Sigmoid colon (tissue), 7 donors: ENCODE measurements around the gene ANKZF1. TPM values are rescaled to one million over a fixed set of nuclear protein-coding genes. Genes with fewer than 3 reads are reported as not detected.

Source experiments
- DNase-seq: peaks from one replicate; pipeline ENCODE4 v3.0.0-alpha.2; 2019
- H3K27ac ChIP-seq, 4 donors: fragments of 200-600 bp; sonication (generic); one replicate each; pipeline ENCODE4 v1.5.1; 2016 to 2019; ENCODE audit warnings: mild to moderate bottlenecking in 1 of 4
- H3K27me3 ChIP-seq, 3 donors: fragments of 200-600 bp; sonication (generic); one replicate each; pipeline ENCODE4 v1.5.1; 2019; ENCODE audit warnings: mild to moderate bottlenecking in 1 of 3
- H3K36me3 ChIP-seq, 4 donors: fragments of 200-600 bp; sonication (generic); one replicate each; pipeline ENCODE4 v1.5.1; 2016 to 2019
- H3K4me1 ChIP-seq, 4 donors: fragments of 200-600 bp; sonication (generic); one replicate each; pipeline ENCODE4 v1.5.1; 2017 to 2019
- H3K4me3 ChIP-seq, 4 donors: fragments of 200-600 bp; sonication (generic); one replicate each; pipeline ENCODE4 v1.5.1; 2017 to 2019; ENCODE audit warnings: mild to moderate bottlenecking in 2 of 4, moderate library complexity in 1 of 4
- H3K9me3 ChIP-seq, 4 donors: fragments of 200-600 bp in 3 of 4; sonication (generic) in 3 of 4; one replicate each; pipeline versions ENCODE4 v1.5.1 to v1.6.1; 2013 to 2019
- EP300 ChIP-seq, 4 donors: sonication (generic); formaldehyde crosslinking; IDR thresholded peaks; one replicate each; pipeline ENCODE4 v1.6.1; 2017; ENCODE audit warnings: antibody characterized with exemption in 4 of 4
- POLR2A ChIP-seq, 2 donors: fragments of 450-650 bp; IDR thresholded peaks; one replicate each; pipeline ENCODE4 v1.6.1; 2016; ENCODE audit warnings: antibody characterized with exemption in 2 of 2, mild to moderate bottlenecking in 2 of 2, moderate library complexity in 2 of 2
- POLR2AphosphoS5 ChIP-seq, 4 donors: sonication (generic); formaldehyde crosslinking; IDR thresholded peaks; one replicate each; pipeline ENCODE4 v1.6.1; 2017; ENCODE audit warnings: antibody characterized with exemption in 4 of 4
- whole genome bisulfite sequencing, 2 donors: extraction: QIAGEN DNeasy Blood & Tissue Kit; methylation state at CpG; one replicate each; pipeline ENCODE4 v1.1.7; 2013; 5-methylcytosine and 5-hydroxymethylcytosine counted together
- intact Hi-C: fragments of 100-400 bp; cut with DNase I; formaldehyde crosslinking; loops from one replicate; pipeline ENCODE4 v1.15.1; 2023
- polyA plus RNA-seq, 3 donors: library from polyadenylated mRNA; stranded (reverse); fragments of 200-250 nt; gene quantifications; one replicate each; pipeline ENCODE4 v1.2.3, GENCODE V29; 2013
- total RNA-seq, 4 donors: library from RNA; depleted of rRNA; stranded (reverse); fragments of >200 nt; gene quantifications; one replicate each; pipeline ENCODE4 v1.1.0, GENCODE V29; 2016
- TF ChIP-seq, protein P1 (sequence below), 4 experiments: fragments of 450-650 bp in 3 of 4; fragments of 200-600 bp in 1 of 4; IDR thresholded peaks; one replicate each; pipeline ENCODE4 v1.5.1; 2016 to 2019; ENCODE audit warnings: antibody characterized with exemption in 4 of 4, mild to moderate bottlenecking in 3 of 4, moderate library complexity in 2 of 4
- donor health status: healthy with polysubstance abuse.
- donor health status: Bipolar disorder and iron deficiency.
- donor health status: healthy.

The ANKZF1 gene
- total and polyA plus RNA-seq, 7 donors: 9.0 to 52.6 (median 36.9) TPM

DNA sequence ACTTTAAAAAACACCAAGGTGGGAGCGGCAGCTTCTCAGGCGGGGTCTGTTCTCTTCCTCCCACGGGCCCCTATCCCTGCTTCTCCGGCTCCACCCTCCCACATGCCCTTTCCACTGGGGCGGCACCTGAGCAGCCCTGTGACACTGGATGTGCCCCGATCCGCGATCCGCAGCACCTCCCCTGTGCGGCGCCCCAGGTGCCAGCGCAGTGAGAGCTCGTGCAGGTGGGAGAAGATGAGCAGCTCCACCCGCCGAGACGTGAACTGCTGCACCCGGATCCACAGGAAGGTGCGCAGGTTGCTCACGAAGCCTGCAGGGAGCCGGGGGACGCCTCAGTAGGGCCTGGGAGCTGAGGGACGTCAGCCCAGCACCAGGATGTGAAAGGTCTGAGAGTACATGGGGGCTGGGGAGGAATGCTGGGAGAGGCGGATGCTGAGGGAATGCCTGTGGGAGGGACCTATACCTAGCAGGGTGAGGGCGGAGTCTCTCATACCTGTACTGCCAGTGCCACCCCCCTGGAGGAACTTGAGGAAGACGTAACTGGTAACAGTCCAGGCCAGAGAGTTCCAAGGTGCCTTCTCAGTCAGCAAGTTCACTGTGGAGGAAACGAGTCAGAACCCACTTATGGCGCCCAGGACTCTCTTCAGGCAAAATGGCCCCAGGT is 13.6 kb upstream of the ANKZF1 start:
- H3K9me3 ChIP-seq: no peaks in the 10 kb centered on the region
- WGBS, 2 donors: 93 to 95% methylated on average over 27 of the region's 27 CpGs
- intact Hi-C loops: loop anchor here (5.0 kb wide), 2 partner anchors 36 to 61 kb away; partner anchors contain the start of genes DNAJB2, TUBA4A and TUBA4B
- no peaks in the 10 kb centered on the region for H3K27me3 ChIP-seq
- H3K4me3 ChIP-seq: no peak overlapping the region
- DNase-seq: no peak
- H3K4me1 ChIP-seq: peaks cover 0 to 37% (median 32%) of the 10 kb centered on the region in 4 donors
- peaks cover 17 to 46% (median 44%) of the 10 kb centered on the region in 4 donors for H3K36me3 ChIP-seq
- peak overlapping the region in 2 of 4 donors; percentile 96 to 97 for H3K27ac ChIP-seq
- TF ChIP-seq, protein P1, sequence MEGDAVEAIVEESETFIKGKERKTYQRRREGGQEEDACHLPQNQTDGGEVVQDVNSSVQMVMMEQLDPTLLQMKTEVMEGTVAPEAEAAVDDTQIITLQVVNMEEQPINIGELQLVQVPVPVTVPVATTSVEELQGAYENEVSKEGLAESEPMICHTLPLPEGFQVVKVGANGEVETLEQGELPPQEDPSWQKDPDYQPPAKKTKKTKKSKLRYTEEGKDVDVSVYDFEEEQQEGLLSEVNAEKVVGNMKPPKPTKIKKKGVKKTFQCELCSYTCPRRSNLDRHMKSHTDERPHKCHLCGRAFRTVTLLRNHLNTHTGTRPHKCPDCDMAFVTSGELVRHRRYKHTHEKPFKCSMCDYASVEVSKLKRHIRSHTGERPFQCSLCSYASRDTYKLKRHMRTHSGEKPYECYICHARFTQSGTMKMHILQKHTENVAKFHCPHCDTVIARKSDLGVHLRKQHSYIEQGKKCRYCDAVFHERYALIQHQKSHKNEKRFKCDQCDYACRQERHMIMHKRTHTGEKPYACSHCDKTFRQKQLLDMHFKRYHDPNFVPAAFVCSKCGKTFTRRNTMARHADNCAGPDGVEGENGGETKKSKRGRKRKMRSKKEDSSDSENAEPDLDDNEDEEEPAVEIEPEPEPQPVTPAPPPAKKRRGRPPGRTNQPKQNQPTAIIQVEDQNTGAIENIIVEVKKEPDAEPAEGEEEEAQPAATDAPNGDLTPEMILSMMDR (IDR thresholded peaks at IDR 0.05): no peak
- TF ChIP-seq POLR2A (IDR thresholded peaks at IDR 0.05): no peak
- TF ChIP-seq POLR2AphosphoS5 (IDR thresholded peaks at IDR 0.05): no peak
- no peak for TF ChIP-seq EP300 (IDR thresholded peaks at IDR 0.05)

DNA sequence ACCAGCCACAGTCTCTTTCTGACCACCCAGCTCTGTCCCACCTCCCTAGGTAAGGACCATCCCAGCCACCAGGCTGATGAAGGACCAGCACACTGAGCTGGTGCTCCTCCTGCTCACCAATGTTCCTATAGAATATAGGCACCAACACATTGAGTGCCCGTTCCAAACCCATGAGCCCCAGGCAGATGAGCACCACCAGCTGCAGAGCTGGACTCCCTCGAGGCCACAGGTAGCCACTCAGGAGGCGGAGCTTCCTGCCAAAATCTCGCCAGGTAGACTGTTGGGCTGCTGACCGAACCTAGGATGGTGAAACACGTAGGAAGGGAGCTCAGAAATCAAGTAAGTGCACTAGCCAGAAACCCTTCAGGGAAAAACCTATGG is 13.1 kb upstream of the ANKZF1 start:
- H3K4me3 ChIP-seq: no peak overlapping the region
- 89 to 91% methylated on average over 6 of the region's 6 CpGs for WGBS, 2 donors
- H3K27ac ChIP-seq: peak overlapping the region; percentile 84 to 98 (median 96)
- intact Hi-C loops: loop anchor here (5.0 kb wide), 2 partner anchors 36 to 61 kb away; partner anchors contain the start of genes DNAJB2, TUBA4A and TUBA4B
- TF ChIP-seq EP300 (IDR thresholded peaks at IDR 0.05) (no peak), POLR2AphosphoS5 (IDR thresholded peaks at IDR 0.05) (no peak), POLR2A (IDR thresholded peaks at IDR 0.05) (no peak)
- TF ChIP-seq, protein P1 (IDR thresholded peaks at IDR 0.05): no peak
- H3K36me3 ChIP-seq: peaks cover 22 to 51% (median 49%) of the 10 kb centered on the region in 4 donors
- peaks cover 0 to 37% (median 32%) of the 10 kb centered on the region in 4 donors for H3K4me1 ChIP-seq
- H3K27me3 ChIP-seq: no peaks in the 10 kb centered on the region
- no peaks in the 10 kb centered on the region for H3K9me3 ChIP-seq
- DNase-seq: no peak

DNA sequence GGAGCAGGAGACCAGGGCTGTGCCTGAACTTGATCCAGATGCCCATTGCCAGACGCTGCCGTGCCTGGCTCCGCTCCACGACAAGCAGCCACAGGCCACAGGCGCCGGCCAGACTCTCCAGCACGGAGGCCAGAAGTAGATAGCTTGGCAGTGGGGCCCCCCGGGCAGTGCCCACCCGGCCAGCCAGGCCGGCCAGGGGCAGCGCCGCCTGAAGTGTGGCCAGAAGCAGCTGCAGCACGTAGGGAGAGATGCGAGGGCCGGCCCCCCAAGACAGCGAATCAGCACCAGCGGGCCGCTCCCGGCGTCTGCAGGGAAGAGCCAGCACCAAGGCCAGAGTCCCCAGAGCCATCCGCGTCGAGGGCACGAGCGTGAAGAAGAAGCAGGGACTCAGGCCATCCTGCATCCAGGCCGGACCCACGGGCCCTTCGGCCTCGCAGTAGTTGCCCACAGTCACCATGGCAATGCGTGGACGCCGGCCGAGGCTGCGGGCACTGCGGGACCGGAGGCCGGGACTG is 11.3 kb upstream of the ANKZF1 start:
- peak in 1 of 4 donors; percentile 12 for TF ChIP-seq EP300 (IDR thresholded peaks at IDR 0.05)
- TF ChIP-seq POLR2A (IDR thresholded peaks at IDR 0.05): peak in 1 of 2 donors; percentile 34
- TF ChIP-seq, protein P1 (IDR thresholded peaks at IDR 0.05): no peak
- peak in 2 of 4 donors; percentile 22 to 56 for TF ChIP-seq POLR2AphosphoS5 (IDR thresholded peaks at IDR 0.05)
- H3K36me3 ChIP-seq: peaks cover 32 to 56% (median 52%) of the 10 kb centered on the region in 4 donors
- no peaks in the 10 kb centered on the region for H3K27me3 ChIP-seq
- DNase-seq: peak; percentile 90
- peaks cover 0 to 37% (median 32%) of the 10 kb centered on the region in 4 donors for H3K4me1 ChIP-seq
- peak overlapping the region; percentile 41 to 62 (median 54) for H3K4me3 ChIP-seq
- H3K27ac ChIP-seq: peak overlapping the region; percentile 84 to 98 (median 96)
- 0 to 2% methylated on average over 37 of the region's 37 CpGs for WGBS, 2 donors
- H3K9me3 ChIP-seq: no peaks in the 10 kb centered on the region
- intact Hi-C loops: loop anchor here (2.0 to 5.0 kb wide), 4 partner anchors 34 to 59 kb away; partner anchors contain the start of genes CNPPD1, DNAJB2, NHEJ1 and TUBA4A

DNA sequence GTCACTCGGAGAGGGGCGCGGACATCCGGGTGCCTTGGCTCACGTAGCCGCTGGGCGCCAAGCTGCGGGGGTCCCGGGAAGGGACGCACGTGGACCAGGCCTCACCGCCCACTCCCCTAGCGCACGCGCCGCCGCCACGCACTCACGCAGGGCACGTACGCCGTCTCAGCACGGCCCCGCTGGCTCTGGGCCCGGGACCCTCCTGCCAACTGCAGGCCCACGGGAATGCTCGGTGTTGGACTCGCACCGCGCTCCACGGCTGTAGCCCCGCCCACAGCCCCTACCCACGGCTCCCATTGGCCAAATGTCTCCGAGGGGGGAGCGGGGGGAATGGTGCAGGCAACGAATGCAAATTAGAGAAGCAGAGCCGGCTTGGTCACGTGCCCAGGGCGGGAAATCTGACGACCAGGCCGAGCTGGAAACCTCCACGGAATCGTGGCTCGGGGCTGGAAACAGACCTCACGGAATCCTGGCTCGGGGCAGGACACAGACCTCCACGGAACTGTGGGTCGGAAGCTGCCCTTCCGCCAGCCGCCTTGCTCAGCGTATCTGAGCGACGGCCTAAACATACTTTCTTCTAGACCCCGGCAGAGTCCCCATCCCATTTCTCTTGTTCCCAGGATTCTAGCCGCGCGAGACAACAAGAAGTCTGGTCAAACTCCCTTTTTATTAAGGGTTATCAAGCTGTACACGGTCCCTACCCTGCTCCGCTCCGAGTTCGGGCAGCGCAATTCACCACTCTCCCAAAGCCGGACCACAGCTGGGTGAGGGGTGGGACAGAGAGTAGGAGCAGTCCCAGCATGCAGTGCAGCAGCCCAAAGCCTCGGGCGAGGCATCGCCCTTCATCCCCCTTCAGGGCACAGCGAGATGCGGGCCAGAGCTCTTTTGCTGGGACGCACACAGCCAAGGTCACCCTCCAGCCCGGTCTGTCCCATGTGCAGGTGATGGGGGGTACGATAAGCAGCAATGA is 10.6 kb upstream of the ANKZF1 start, which contains the start of gene ABCB6:
Gene ABCB6, minus strand, starts transcription at position 227 of the 970 bp plus-strand sequence. CDS start 285 bp downstream, outside the sequence.
- 15 to 24% methylated on average over 71 of the region's 71 CpGs for whole genome bisulfite sequencing, 2 donors
- Histone ChIP-seq H3K36me3 (peaks cover 38 to 56% (median 55%) of the 10 kb centered on the region in 4 donors), H3K9me3 (no peaks in the 10 kb centered on the region), H3K27me3 (no peaks in the 10 kb centered on the region), H3K4me1 (peaks cover 0 to 37% (median 32%) of the 10 kb centered on the region in 4 donors), H3K4me3 (peak within 1 kb of the TSS; percentile 41 to 62 (median 54)), H3K27ac (peak within 1 kb of the TSS; percentile 84 to 98 (median 96))
- peak; percentile 60 to 90 (median 84) for TF ChIP-seq POLR2AphosphoS5 (IDR thresholded peaks at IDR 0.05)
- TF ChIP-seq EP300 (IDR thresholded peaks at IDR 0.05): no peak
- TF ChIP-seq, protein P1 (IDR thresholded peaks at IDR 0.05): no peak
- peak in 1 of 2 donors; percentile 47 for TF ChIP-seq POLR2A (IDR thresholded peaks at IDR 0.05)
- intact Hi-C loops: loop anchor here (1.0 to 5.0 kb wide), 5 partner anchors 10 to 58 kb away; partner anchors contain the start of genes ANKZF1, ATG9A, CNPPD1 and DNAJB2
- peak; percentile 99 for DNase-seq
